Stimulated activated CD8-positive, alpha-beta memory T cell treated with anti-CD3 and anti-CD28 coated beads, Interleukin-7, amount 100 ng/mL, for 24 hours (primary cell): ENCODE measurements around the gene PBLD.

Source experiments
- DNase-seq: peaks from one replicate; pipeline ENCODE4 v3.0.0-alpha.2; 2020; ENCODE audit warnings: low read depth

PBLD gene

DNA sequence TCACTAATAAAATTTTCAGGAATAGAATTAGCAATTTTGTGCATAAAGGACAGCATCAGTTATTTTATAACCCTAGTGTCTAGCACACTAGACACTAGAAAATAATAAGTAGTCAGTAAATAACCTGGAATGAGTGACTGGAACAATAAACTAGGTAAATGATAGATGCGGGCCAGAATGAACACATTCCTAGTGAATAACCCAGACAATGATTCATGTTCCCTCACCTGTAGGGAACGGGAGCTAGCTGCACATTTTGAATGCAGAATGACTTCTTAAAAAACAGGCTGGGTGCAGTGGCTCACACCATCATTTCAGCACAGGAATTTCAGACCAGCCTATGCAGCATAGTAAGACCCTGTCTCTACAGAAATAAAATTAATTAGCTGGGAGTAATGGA, 97.6 kb downstream of the PBLD start:
- DNase-seq: no peak

DNA sequence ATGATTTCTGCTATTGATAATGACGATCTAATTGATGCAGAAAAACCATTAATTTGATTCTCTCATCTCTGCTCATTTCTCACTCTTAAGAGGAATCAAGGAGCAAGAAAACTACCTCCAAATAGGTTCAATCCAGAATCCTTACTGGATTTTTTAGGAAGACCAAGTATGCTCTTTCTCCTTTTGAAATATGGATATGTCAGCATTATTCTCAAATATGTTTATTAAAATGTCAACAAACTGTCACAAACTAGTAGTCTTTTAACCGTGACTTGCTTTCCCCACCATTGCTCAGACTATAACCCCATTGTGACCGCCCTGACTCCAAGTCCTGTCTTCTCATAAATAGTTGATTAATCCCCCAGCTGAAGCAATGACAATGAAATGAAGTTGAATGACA, 99.7 kb downstream of the PBLD start:
- no peak for DNase-seq
